Fibroblast of lung (primary cell): ENCODE measurements around the gene SP140L. TPM values are rescaled to one million over a fixed set of nuclear protein-coding genes. Genes with fewer than 3 reads are reported as not detected.

Experiments used
- DNase-seq, 2 donors: peaks; one replicate each; pipeline versions ENCODE4 v3.0.0 to v3.0.0-alpha.2; 2010; ENCODE audit warnings: low read depth in 2 of 2
- H2AFZ ChIP-seq: 2 replicates; pipeline ENCODE4 v1.5.1; 2012; ENCODE audit warnings: low read length, control low read depth, inconsistent platforms
- H3K27ac ChIP-seq: 2 replicates; pipeline ENCODE4 v1.5.1; 2011; ENCODE audit warnings: low read length, control low read depth; ENCODE audit not compliant: insufficient read depth
- H3K27me3 ChIP-seq: 2 replicates; pipeline ENCODE4 v1.5.1; 2011; ENCODE audit warnings: mild to moderate bottlenecking, low read length; ENCODE audit not compliant: control insufficient read depth, insufficient read depth
- H3K36me3 ChIP-seq: 2 replicates; pipeline ENCODE4 v1.5.1; 2011; ENCODE audit warnings: low read length; ENCODE audit not compliant: control insufficient read depth, insufficient read depth
- H3K4me1 ChIP-seq: 2 replicates; pipeline ENCODE4 v1.5.1; 2011; ENCODE audit warnings: low read length; ENCODE audit not compliant: control insufficient read depth, insufficient read depth; ENCODE audit errors: extremely low read depth
- H3K4me2 ChIP-seq: 2 replicates; pipeline ENCODE4 v1.5.1; 2011; ENCODE audit warnings: low read length, control low read depth; ENCODE audit not compliant: insufficient read depth; ENCODE audit errors: extremely low read depth
- H3K4me3 ChIP-seq, 4 experiments: fragments of 200-600 bp in 1 of 4; sonication (generic) in 1 of 4; replicated peaks in 1 of 4; 2 replicates each; pipeline ENCODE4 v1.5.1; 2011 to 2016; ENCODE audit warnings: low read length in 4 of 4, low read depth in 3 of 4, mild to moderate bottlenecking in 3 of 4, control low read depth in 2 of 4, inconsistent platforms in 1 of 4, mixed read lengths in 1 of 4; ENCODE audit not compliant: insufficient read depth in 1 of 4; ENCODE audit errors: control extremely low read depth in 1 of 4
- H3K79me2 ChIP-seq: 2 replicates; pipeline ENCODE4 v1.5.1; 2012; ENCODE audit warnings: mild to moderate bottlenecking, low read length, inconsistent platforms; ENCODE audit not compliant: control insufficient read depth, insufficient read depth
- H3K9ac ChIP-seq: 2 replicates; pipeline ENCODE4 v1.5.1; 2011; ENCODE audit warnings: mild to moderate bottlenecking, low read length, control low read depth; ENCODE audit not compliant: insufficient read depth
- H3K9me3 ChIP-seq: 2 replicates; pipeline ENCODE4 v1.5.1; 2012; ENCODE audit warnings: low read depth, low read length; ENCODE audit not compliant: control insufficient read depth, insufficient read depth
- H4K20me1 ChIP-seq: 2 replicates; pipeline ENCODE4 v1.5.1; 2011; ENCODE audit warnings: low read length; ENCODE audit not compliant: control insufficient read depth, insufficient read depth; ENCODE audit errors: extremely low read depth
- CTCF ChIP-seq, 2 donors: IDR thresholded peaks in 1 of 2; conservative IDR thresholded peaks in 1 of 2; 1 replicate in 1 of 2; 2 replicates in 1 of 2; pipeline ENCODE4 v1.5.1; 2011 to 2012; ENCODE audit warnings: low read length in 2 of 2, control low read depth in 1 of 2, inconsistent platforms in 1 of 2, low read depth in 1 of 2, mild to moderate bottlenecking in 1 of 2
- EZH2 ChIP-seq: IDR thresholded peaks from 2 replicates; pipeline ENCODE4 v1.5.1; 2012; ENCODE audit warnings: low read length, control low read depth, mild to moderate bottlenecking; ENCODE audit errors: missing control alignments
- polyA plus RNA-seq, 2 donors: library from polyadenylated mRNA; depleted of rRNA in 1 of 2; stranded (reverse) in 1 of 2; unstranded in 1 of 2; fragments of >200 nt; gene quantifications; 2 replicates each; pipeline ENCODE4 v1.2.1, GENCODE V29; 2011 to 2012; ENCODE audit warnings: missing spikeins in 1 of 2
- total RNA-seq: library from RNA; depleted of rRNA; stranded (reverse); fragments of >200 nt; gene quantifications from 2 replicates; pipeline ENCODE4 v1.2.1, GENCODE V29; 2014

Gene SP140L
- total and polyA plus RNA-seq, 2 donors (not counting 1 experiment from before 2014, with no cell fraction given), result 10.9 to 16.9 TPM

GRCh38 chr2:230441227-230441897 lies 114.4 kb downstream of the SP140L start:
- H3K79me2 ChIP-seq, result peaks cover 27% of the 10 kb centered on the region
- DNase-seq, result peak; percentile 70 to 72

DNA sequence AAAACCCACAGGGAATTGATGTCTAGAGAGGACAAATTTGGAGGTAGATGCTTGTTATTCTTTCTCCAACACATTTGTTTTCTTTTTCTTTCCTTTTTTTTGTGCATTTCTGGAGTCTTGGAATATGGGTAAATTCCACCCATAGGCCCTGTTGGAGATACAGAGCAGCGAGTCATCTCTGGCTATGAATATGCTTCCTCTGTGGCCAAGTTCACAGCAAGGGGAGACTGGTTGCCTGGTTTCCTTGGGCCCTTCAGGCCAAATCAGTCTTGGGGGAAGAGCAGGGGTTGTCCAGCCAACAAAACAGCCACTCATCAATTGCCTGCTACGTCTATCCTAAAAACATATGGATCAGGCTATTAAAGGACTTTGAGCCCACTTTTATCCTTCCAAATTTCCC lies 116.5 kb downstream of the SP140L start:
- peak; percentile 44 to 61 for DNase-seq
- H2AFZ ChIP-seq, result no peak overlapping the region
- H4K20me1 ChIP-seq, result no peaks in the 10 kb centered on the region
- no peak overlapping the region for H3K4me3 ChIP-seq
- TF ChIP-seq CTCF (conservative IDR thresholded peaks at IDR 0.05 in 1 of 2, IDR thresholded peaks at IDR 0.05 in 1 of 2; ENCODE audit: low read depth in 1 of 2, low read length in 2 of 2), result no peak
- TF ChIP-seq EZH2, result no peak
- H3K9ac ChIP-seq, result no peak overlapping the region
- no peaks in the 10 kb centered on the region for H3K27me3 ChIP-seq
- peaks cover 9% of the 10 kb centered on the region for H3K36me3 ChIP-seq
- no peak overlapping the region for H3K27ac ChIP-seq
- H3K4me2 ChIP-seq, result no peak overlapping the region
- peaks cover 21% of the 10 kb centered on the region for H3K79me2 ChIP-seq
- H3K9me3 ChIP-seq, result no peaks in the 10 kb centered on the region
- H3K4me1 ChIP-seq, result peaks cover 8% of the 10 kb centered on the region

More at GRCh38 chr2:230441227-230441897, 114.4 kb downstream of the SP140L start:
- Histone ChIP-seq H3K27me3 (no peaks in the 10 kb centered on the region), H3K4me2 (peak overlapping the region; percentile 23), H2AFZ (no peak overlapping the region), H4K20me1 (no peaks in the 10 kb centered on the region), H3K27ac (peak overlapping the region; percentile 39), H3K9me3 (no peaks in the 10 kb centered on the region), H3K9ac (no peak overlapping the region), H3K36me3 (peaks cover 2% of the 10 kb centered on the region), H3K4me1 (peaks cover 8% of the 10 kb centered on the region), H3K4me3 (no peak overlapping the region)
- TF ChIP-seq CTCF (conservative IDR thresholded peaks at IDR 0.05 in 1 of 2, IDR thresholded peaks at IDR 0.05 in 1 of 2; ENCODE audit: low read depth in 1 of 2, low read length in 2 of 2) (no peak), EZH2 (no peak)

DNA sequence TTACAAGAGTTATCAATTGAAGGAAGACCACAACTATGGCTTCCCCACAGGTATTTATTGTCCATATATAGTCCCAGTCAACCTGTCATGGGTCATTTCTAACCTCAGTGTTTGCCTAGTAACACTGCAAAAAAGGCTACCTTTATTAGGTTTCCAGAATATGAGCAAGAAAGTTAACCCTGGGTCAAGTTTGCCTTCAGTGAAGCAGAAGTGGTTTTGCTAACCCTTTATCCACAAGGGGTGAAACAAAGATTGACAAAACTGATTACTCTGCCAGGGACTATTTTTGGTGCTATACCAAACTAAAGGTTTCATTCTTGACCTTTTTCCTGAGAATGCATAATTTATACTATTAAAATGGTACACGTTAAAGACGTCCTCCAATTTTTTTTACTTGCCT lies 117.8 kb downstream of the SP140L start:
- Histone ChIP-seq H3K27ac (no peak overlapping the region), H3K27me3 (no peaks in the 10 kb centered on the region), H3K4me2 (no peak overlapping the region), H3K36me3 (peaks cover 12% of the 10 kb centered on the region), H4K20me1 (no peaks in the 10 kb centered on the region), H3K4me3 (no peak overlapping the region), H3K4me1 (peaks cover 5% of the 10 kb centered on the region), H3K79me2 (peaks cover 13% of the 10 kb centered on the region), H3K9me3 (no peaks in the 10 kb centered on the region), H3K9ac (no peak overlapping the region), H2AFZ (no peak overlapping the region)
- DNase-seq, result no peak
- no peak for TF ChIP-seq EZH2
- no peak for TF ChIP-seq CTCF (conservative IDR thresholded peaks at IDR 0.05 in 1 of 2, IDR thresholded peaks at IDR 0.05 in 1 of 2; ENCODE audit: low read depth in 1 of 2, low read length in 2 of 2)
